ENCODE results near the gene ITGA7.

The ITGA7 gene

GRCh38 chr12:55647027-55647426 is 60.7 kb downstream of the ITGA7 start:
- no peak for DNase-seq (ENCODE audit: low spot score)

GRCh38 chr12:55644591-55644990 is 63.1 kb downstream of the ITGA7 start:
- DNase-seq (ENCODE audit: low spot score), result no peak

GRCh38 chr12:55642669-55643068 is 65.0 kb downstream of the ITGA7 start:
- no peak for DNase-seq (ENCODE audit: low spot score)

GRCh38 chr12:55642267-55642666 is 65.4 kb downstream of the ITGA7 start:
- peak; percentile 52 for DNase-seq (ENCODE audit: low spot score)

GRCh38 chr12:55641595-55641994 is 66.1 kb downstream of the ITGA7 start:
- no peak for DNase-seq (ENCODE audit: low spot score)

- no peak for DNase-seq (ENCODE audit: low spot score)
Observed at GRCh38 chr12:55637467-55637866, 70.2 kb downstream of the ITGA7 start.

- DNase-seq (ENCODE audit: low spot score), result no peak
Observed at GRCh38 chr12:55636853-55637252, 70.9 kb downstream of the ITGA7 start, which contains the start of gene OR10P1. Gene OR10P1 (plus strand): TSS chr12:55636892. CDS start chr12:55636892, 0 bp downstream.

- no peak for DNase-seq (ENCODE audit: low spot score)
Observed at GRCh38 chr12:55636116-55636655, 71.5 kb downstream of the ITGA7 start.
